Measurements from ENCODE around the gene AP1M2.

Gene AP1M2

DNA sequence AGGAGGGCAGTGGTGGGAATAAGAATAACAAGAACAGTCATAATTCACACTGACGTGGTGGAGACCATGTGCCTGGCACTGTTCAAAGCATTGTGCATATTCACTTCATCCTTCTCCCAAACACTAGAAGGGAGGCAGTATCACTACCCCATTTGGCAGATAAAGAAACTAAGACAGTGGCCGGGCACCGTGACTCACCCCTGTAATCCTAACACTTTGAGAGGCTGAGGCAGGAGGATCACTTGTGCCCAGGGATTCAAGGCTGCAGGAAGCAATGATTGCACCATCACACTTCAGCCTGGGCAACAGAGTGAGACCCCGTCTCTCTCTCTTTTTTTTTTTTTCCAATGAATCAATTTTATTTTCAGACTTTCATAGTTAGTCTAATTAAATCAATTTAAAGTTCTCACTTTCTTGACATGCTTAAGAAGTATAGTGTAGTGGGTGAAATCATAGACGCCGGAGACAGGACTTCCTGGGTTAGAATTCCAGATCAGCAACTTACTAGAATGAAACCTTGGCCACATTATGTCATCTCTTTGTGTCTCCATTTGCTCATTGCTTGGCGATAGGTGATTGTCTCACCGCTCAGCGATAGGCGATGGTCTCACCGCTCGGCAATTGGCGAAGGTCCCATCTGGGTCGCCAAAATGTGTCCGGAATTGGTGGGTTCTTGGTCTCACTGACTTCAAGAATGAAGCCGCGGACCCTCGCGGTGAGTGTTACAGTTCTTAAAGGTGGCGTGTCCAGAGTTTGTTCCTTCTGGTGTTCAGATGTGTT, 48.7 kb downstream of the AP1M2 start:
- no peak for TF ChIP-seq ZNF565 (CRISPR knock-in tag; conservative IDR thresholded peaks at IDR 0.05; ENCODE audit: low read depth)
- TF ChIP-seq CSDC2 (CRISPR knock-in tag; IDR thresholded peaks at IDR 0.05) = no peak
- no peak for TF ChIP-seq OSR1 (CRISPR knock-in tag; IDR thresholded peaks at IDR 0.05)
- TF ChIP-seq BACH2 (CRISPR knock-in tag; IDR thresholded peaks at IDR 0.05; ENCODE audit: borderline replicate concordance) = no peak
- TF ChIP-seq, protein P1, sequence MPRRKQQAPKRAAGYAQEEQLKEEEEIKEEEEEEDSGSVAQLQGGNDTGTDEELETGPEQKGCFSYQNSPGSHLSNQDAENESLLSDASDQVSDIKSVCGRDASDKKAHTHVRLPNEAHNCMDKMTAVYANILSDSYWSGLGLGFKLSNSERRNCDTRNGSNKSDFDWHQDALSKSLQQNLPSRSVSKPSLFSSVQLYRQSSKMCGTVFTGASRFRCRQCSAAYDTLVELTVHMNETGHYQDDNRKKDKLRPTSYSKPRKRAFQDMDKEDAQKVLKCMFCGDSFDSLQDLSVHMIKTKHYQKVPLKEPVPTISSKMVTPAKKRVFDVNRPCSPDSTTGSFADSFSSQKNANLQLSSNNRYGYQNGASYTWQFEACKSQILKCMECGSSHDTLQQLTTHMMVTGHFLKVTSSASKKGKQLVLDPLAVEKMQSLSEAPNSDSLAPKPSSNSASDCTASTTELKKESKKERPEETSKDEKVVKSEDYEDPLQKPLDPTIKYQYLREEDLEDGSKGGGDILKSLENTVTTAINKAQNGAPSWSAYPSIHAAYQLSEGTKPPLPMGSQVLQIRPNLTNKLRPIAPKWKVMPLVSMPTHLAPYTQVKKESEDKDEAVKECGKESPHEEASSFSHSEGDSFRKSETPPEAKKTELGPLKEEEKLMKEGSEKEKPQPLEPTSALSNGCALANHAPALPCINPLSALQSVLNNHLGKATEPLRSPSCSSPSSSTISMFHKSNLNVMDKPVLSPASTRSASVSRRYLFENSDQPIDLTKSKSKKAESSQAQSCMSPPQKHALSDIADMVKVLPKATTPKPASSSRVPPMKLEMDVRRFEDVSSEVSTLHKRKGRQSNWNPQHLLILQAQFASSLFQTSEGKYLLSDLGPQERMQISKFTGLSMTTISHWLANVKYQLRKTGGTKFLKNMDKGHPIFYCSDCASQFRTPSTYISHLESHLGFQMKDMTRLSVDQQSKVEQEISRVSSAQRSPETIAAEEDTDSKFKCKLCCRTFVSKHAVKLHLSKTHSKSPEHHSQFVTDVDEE (CRISPR knock-in tag; IDR thresholded peaks at IDR 0.05) = no peak
- no peak for TF ChIP-seq ARNTL (CRISPR knock-in tag; IDR thresholded peaks at IDR 0.05; ENCODE audit: borderline replicate concordance, low read depth)
- no peak for TF ChIP-seq TCF4 (CRISPR knock-in tag; IDR thresholded peaks at IDR 0.05; ENCODE audit: borderline replicate concordance)
- TF ChIP-seq TOX (CRISPR knock-in tag; IDR thresholded peaks at IDR 0.05; ENCODE audit: borderline replicate concordance) = no peak
- no peak for TF ChIP-seq ZFP30 (CRISPR knock-in tag; IDR thresholded peaks at IDR 0.05)
- TF ChIP-seq ISL1 (CRISPR knock-in tag; IDR thresholded peaks at IDR 0.05) = no peak
- TF ChIP-seq RARB (CRISPR knock-in tag; IDR thresholded peaks at IDR 0.05) = no peak
- TF ChIP-seq, protein P2, sequence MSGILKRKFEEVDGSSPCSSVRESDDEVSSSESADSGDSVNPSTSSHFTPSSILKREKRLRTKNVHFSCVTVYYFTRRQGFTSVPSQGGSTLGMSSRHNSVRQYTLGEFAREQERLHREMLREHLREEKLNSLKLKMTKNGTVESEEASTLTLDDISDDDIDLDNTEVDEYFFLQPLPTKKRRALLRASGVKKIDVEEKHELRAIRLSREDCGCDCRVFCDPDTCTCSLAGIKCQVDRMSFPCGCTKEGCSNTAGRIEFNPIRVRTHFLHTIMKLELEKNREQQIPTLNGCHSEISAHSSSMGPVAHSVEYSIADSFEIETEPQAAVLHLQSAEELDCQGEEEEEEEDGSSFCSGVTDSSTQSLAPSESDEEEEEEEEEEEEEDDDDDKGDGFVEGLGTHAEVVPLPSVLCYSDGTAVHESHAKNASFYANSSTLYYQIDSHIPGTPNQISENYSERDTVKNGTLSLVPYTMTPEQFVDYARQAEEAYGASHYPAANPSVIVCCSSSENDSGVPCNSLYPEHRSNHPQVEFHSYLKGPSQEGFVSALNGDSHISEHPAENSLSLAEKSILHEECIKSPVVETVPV (CRISPR knock-in tag; IDR thresholded peaks at IDR 0.05) = no peak
- TF ChIP-seq GLIS3 (CRISPR knock-in tag; IDR thresholded peaks at IDR 0.05) = no peak
- TF ChIP-seq ZFP3 (CRISPR knock-in tag; IDR thresholded peaks at IDR 0.05) = no peak
- TF ChIP-seq SNAI2 (CRISPR knock-in tag; IDR thresholded peaks at IDR 0.05) = no peak
- TF ChIP-seq ESRRG (CRISPR knock-in tag; IDR thresholded peaks at IDR 0.05) = no peak
- TF ChIP-seq, protein P3, sequence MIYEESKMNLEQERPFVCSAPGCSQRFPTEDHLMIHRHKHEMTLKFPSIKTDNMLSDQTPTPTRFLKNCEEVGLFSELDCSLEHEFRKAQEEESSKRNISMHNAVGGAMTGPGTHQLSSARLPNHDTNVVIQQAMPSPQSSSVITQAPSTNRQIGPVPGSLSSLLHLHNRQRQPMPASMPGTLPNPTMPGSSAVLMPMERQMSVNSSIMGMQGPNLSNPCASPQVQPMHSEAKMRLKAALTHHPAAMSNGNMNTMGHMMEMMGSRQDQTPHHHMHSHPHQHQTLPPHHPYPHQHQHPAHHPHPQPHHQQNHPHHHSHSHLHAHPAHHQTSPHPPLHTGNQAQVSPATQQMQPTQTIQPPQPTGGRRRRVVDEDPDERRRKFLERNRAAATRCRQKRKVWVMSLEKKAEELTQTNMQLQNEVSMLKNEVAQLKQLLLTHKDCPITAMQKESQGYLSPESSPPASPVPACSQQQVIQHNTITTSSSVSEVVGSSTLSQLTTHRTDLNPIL (CRISPR knock-in tag; IDR thresholded peaks at IDR 0.05; ENCODE audit: low read depth) = no peak
- TF ChIP-seq ZC3H10 (CRISPR knock-in tag; IDR thresholded peaks at IDR 0.05) = no peak
- no peak for ATAC-seq

DNA sequence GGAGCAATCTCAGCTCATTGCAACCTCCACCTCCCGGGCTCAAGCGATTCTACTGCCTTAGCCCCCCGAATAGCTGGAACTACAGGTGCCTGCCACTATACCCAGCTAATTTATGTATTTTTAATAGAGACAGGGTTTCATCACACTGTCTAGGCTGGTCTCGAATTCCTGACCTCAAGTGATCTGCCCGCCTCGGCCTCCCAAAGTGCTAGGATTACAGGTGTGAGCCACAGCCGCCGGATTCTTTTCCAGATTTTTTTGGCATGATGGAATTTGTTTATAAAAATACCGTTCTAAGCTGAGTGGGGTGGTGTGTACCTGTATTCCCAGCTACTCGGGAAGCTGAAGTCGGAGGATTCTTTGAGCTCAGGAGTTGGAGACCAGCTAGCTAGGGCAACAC, 49.4 kb downstream of the AP1M2 start:
- no peak for TF ChIP-seq ZFP3 (CRISPR knock-in tag; IDR thresholded peaks at IDR 0.05)
- no peak for TF ChIP-seq OSR1 (CRISPR knock-in tag; IDR thresholded peaks at IDR 0.05)
- TF ChIP-seq RARB (CRISPR knock-in tag; IDR thresholded peaks at IDR 0.05) = no peak
- no peak for TF ChIP-seq ARNTL (CRISPR knock-in tag; IDR thresholded peaks at IDR 0.05; ENCODE audit: borderline replicate concordance, low read depth)
- TF ChIP-seq ZC3H10 (CRISPR knock-in tag; IDR thresholded peaks at IDR 0.05) = no peak
- TF ChIP-seq, protein P2 (CRISPR knock-in tag; IDR thresholded peaks at IDR 0.05) = no peak
- TF ChIP-seq CSDC2 (CRISPR knock-in tag; IDR thresholded peaks at IDR 0.05) = no peak
- TF ChIP-seq, protein P4, sequence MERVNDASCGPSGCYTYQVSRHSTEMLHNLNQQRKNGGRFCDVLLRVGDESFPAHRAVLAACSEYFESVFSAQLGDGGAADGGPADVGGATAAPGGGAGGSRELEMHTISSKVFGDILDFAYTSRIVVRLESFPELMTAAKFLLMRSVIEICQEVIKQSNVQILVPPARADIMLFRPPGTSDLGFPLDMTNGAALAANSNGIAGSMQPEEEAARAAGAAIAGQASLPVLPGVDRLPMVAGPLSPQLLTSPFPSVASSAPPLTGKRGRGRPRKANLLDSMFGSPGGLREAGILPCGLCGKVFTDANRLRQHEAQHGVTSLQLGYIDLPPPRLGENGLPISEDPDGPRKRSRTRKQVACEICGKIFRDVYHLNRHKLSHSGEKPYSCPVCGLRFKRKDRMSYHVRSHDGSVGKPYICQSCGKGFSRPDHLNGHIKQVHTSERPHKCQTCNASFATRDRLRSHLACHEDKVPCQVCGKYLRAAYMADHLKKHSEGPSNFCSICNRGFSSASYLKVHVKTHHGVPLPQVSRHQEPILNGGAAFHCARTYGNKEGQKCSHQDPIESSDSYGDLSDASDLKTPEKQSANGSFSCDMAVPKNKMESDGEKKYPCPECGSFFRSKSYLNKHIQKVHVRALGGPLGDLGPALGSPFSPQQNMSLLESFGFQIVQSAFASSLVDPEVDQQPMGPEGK (CRISPR knock-in tag; IDR thresholded peaks at IDR 0.05; ENCODE audit: borderline replicate concordance) = no peak
- TF ChIP-seq PPARA (CRISPR knock-in tag; IDR thresholded peaks at IDR 0.05; ENCODE audit: borderline replicate concordance) = no peak
- TF ChIP-seq SNAI2 (CRISPR knock-in tag; IDR thresholded peaks at IDR 0.05) = no peak
- TF ChIP-seq ZNF8 (CRISPR knock-in tag; IDR thresholded peaks at IDR 0.05) = no peak
- TF ChIP-seq BACH2 (CRISPR knock-in tag; IDR thresholded peaks at IDR 0.05; ENCODE audit: borderline replicate concordance) = no peak
- ATAC-seq = no peak

Measured in SK-N-SH treated with all-trans-retinoic acid at 6 μM for 48 hours (cell line).